ENCODE results near the gene VMP1. TPM values are rescaled to one million over a fixed set of nuclear protein-coding genes. Genes with fewer than 3 reads are reported as not detected.

The VMP1 gene
- total and polyA plus RNA-seq, 2 of the 13 experiments (the other 11 are each of a cell fraction or from before 2014, with no cell fraction given), result 186 to 271 TPM

- peak; percentile 63; the same call in 1 of the 2 replicates for TF ChIP-seq ZBTB33 (CRISPR knock-in tag; IDR thresholded peaks at IDR 0.05)
- TF ChIP-seq ZNF205 (CRISPR knock-in tag; IDR thresholded peaks at IDR 0.05), result 0 out of 2 replicates have a peak, but pooled peaks have one; percentile 14
- peak; percentile 26; the same call in 1 of the 2 replicates for TF ChIP-seq ZBTB3 (CRISPR knock-in tag; IDR thresholded peaks at IDR 0.05; ENCODE audit: borderline replicate concordance, low read depth)
- peak; percentile 87 for TF ChIP-seq ZNF331 (CRISPR knock-in tag; IDR thresholded peaks at IDR 0.05)
- TF ChIP-seq ZNF614 (CRISPR knock-in tag; IDR thresholded peaks at IDR 0.05; ENCODE audit: borderline replicate concordance), result peak; percentile 89
- TF ChIP-seq REPIN1 (CRISPR knock-in tag; IDR thresholded peaks at IDR 0.05; ENCODE audit: borderline replicate concordance, low read depth), result peak; percentile 89
- TF ChIP-seq ZBTB25 (CRISPR knock-in tag; IDR thresholded peaks at IDR 0.05), result peak; percentile 48; the same call in 1 of the 2 replicates
- TF ChIP-seq ZGPAT (CRISPR knock-in tag; IDR thresholded peaks at IDR 0.05), result 0 out of 2 replicates have a peak, but pooled peaks have one; percentile 56
- peak; percentile 83 for TF ChIP-seq IRF2 (CRISPR knock-in tag; IDR thresholded peaks at IDR 0.05)
- 0 out of 2 replicates have a peak, but pooled peaks have one; percentile 24 for TF ChIP-seq ZNF768 (CRISPR knock-in tag; IDR thresholded peaks at IDR 0.05)
- TF ChIP-seq RERE (CRISPR knock-in tag; IDR thresholded peaks at IDR 0.05; ENCODE audit: low read depth), result peak; percentile 75; the same call in 1 of the 2 replicates
- 0 out of 2 replicates have a peak, but pooled peaks have one; percentile 40 for TF ChIP-seq ZKSCAN8 (CRISPR knock-in tag; IDR thresholded peaks at IDR 0.05; ENCODE audit: borderline replicate concordance)
- peak; percentile 96 for TF ChIP-seq KDM4B (CRISPR knock-in tag; IDR thresholded peaks at IDR 0.05)
- TF ChIP-seq ZNF121 (CRISPR knock-in tag; IDR thresholded peaks at IDR 0.05), result peak; percentile 77; the same call in 1 of the 2 replicates
- peak; percentile 96 for TF ChIP-seq MED1 (CRISPR knock-in tag; IDR thresholded peaks at IDR 0.05)
- peak; percentile 75; the same call in 1 of the 2 replicates for TF ChIP-seq ATF3 (CRISPR knock-in tag; IDR thresholded peaks at IDR 0.05)
- TF ChIP-seq MTA1 (CRISPR knock-in tag; IDR thresholded peaks at IDR 0.05; ENCODE audit: borderline replicate concordance), result 0 out of 2 replicates have a peak, but pooled peaks have one; percentile 18
These were observed 146.7 kb downstream of the VMP1 start (continued) for GRCh38 chr17:59853919-59854729.
